Measurements from ENCODE around the gene NR6A1.
"Not testable (repeated sequence)": the region's sequence is repeated elsewhere in the genome, so short reads cannot be mapped to it uniquely, and the experiment has no call there.

Gene NR6A1

GRCh38 chr9:124623966-124624734 lies 147.0 kb downstream of the NR6A1 start:
- H3K9me3 ChIP-seq (ENCODE audit: low read length): peaks cover 3% of the 10 kb centered on the region
- no peaks in the 10 kb centered on the region for H3K4me1 ChIP-seq (ENCODE audit: insufficient read depth, low read length)
- no peaks in the 10 kb centered on the region for H3K36me3 ChIP-seq (ENCODE audit: insufficient read depth, low read length)
- no peaks in the 10 kb centered on the region for H3K27me3 ChIP-seq (ENCODE audit: insufficient read depth, low read length)
- no peak overlapping the region for H2AFZ ChIP-seq (ENCODE audit: low read depth, low read length)
- H3K4me3 ChIP-seq (ENCODE audit: low read length): no peak overlapping the region

GRCh38 chr9:124622882-124623281 lies 148.2 kb downstream of the NR6A1 start:
- Histone ChIP-seq H3K4me3 (ENCODE audit: low read length) (no peak overlapping the region), H3K4me1 (ENCODE audit: insufficient read depth, low read length) (no peaks in the 10 kb centered on the region), H3K9me3 (ENCODE audit: low read length) (peaks cover 3% of the 10 kb centered on the region), H2AFZ (ENCODE audit: low read depth, low read length) (no peak overlapping the region), H3K36me3 (ENCODE audit: insufficient read depth, low read length) (no peaks in the 10 kb centered on the region), H3K27me3 (ENCODE audit: insufficient read depth, low read length) (no peaks in the 10 kb centered on the region)

- no peak overlapping the region for H2AFZ ChIP-seq (ENCODE audit: low read depth, low read length)
- H3K4me1 ChIP-seq (ENCODE audit: insufficient read depth, low read length): peaks cover 3% of the 10 kb centered on the region
- peaks cover 3% of the 10 kb centered on the region for H3K9me3 ChIP-seq (ENCODE audit: low read length)
- H3K27me3 ChIP-seq (ENCODE audit: insufficient read depth, low read length): no peaks in the 10 kb centered on the region
- no peak overlapping the region for H3K4me3 ChIP-seq (ENCODE audit: low read length)
- no peaks in the 10 kb centered on the region for H3K36me3 ChIP-seq (ENCODE audit: insufficient read depth, low read length)
These were observed 149.5 kb downstream of the NR6A1 start for GRCh38 chr9:124621371-124622328.

GRCh38 chr9:124618476-124618875 lies 152.6 kb downstream of the NR6A1 start:
- no peaks in the 10 kb centered on the region for H3K27me3 ChIP-seq (ENCODE audit: insufficient read depth, low read length)
- no peaks in the 10 kb centered on the region for H3K36me3 ChIP-seq (ENCODE audit: insufficient read depth, low read length)
- H3K4me3 ChIP-seq (ENCODE audit: low read length): no peak overlapping the region
- peaks cover 3% of the 10 kb centered on the region for H3K4me1 ChIP-seq (ENCODE audit: insufficient read depth, low read length)
- no peak overlapping the region for H2AFZ ChIP-seq (ENCODE audit: low read depth, low read length)
- H3K9me3 ChIP-seq (ENCODE audit: low read length): no peaks in the 10 kb centered on the region

GRCh38 chr9:124617477-124618141 lies 153.5 kb downstream of the NR6A1 start:
- no peaks in the 10 kb centered on the region for H3K27me3 ChIP-seq (ENCODE audit: insufficient read depth, low read length)
- no peaks in the 10 kb centered on the region for H3K9me3 ChIP-seq (ENCODE audit: low read length)
- H3K4me3 ChIP-seq (ENCODE audit: low read length): no peak overlapping the region
- H2AFZ ChIP-seq (ENCODE audit: low read depth, low read length): no peak overlapping the region
- peaks cover 3% of the 10 kb centered on the region for H3K4me1 ChIP-seq (ENCODE audit: insufficient read depth, low read length)
- no peaks in the 10 kb centered on the region for H3K36me3 ChIP-seq (ENCODE audit: insufficient read depth, low read length)

GRCh38 chr9:124616961-124617360 lies 154.2 kb downstream of the NR6A1 start:
- no peaks in the 10 kb centered on the region for H3K9me3 ChIP-seq (ENCODE audit: low read length)
- H3K36me3 ChIP-seq (ENCODE audit: insufficient read depth, low read length): no peaks in the 10 kb centered on the region
- H3K27me3 ChIP-seq (ENCODE audit: insufficient read depth, low read length): no peaks in the 10 kb centered on the region
- H2AFZ ChIP-seq (ENCODE audit: low read depth, low read length): no peak overlapping the region
- H3K4me1 ChIP-seq (ENCODE audit: insufficient read depth, low read length): peaks cover 3% of the 10 kb centered on the region
- no peak overlapping the region for H3K4me3 ChIP-seq (ENCODE audit: low read length)

- not testable (repeated sequence) for H2AFZ ChIP-seq (ENCODE audit: low read depth, low read length); H3K4me1 ChIP-seq (ENCODE audit: insufficient read depth, low read length); H3K9me3 ChIP-seq (ENCODE audit: low read length); H3K36me3 ChIP-seq (ENCODE audit: insufficient read depth, low read length); H3K4me3 ChIP-seq (ENCODE audit: low read length); H3K27me3 ChIP-seq (ENCODE audit: insufficient read depth, low read length)
These were observed 155.3 kb downstream of the NR6A1 start for GRCh38 chr9:124615840-124616239.

GRCh38 chr9:124615100-124615742 lies 155.9 kb downstream of the NR6A1 start:
- Histone ChIP-seq H3K27me3 (ENCODE audit: insufficient read depth, low read length) (no peaks in the 10 kb centered on the region), H2AFZ (ENCODE audit: low read depth, low read length) (no peak overlapping the region), H3K9me3 (ENCODE audit: low read length) (no peaks in the 10 kb centered on the region), H3K4me1 (ENCODE audit: insufficient read depth, low read length) (peaks cover 3% of the 10 kb centered on the region), H3K4me3 (ENCODE audit: low read length) (no peak overlapping the region), H3K36me3 (ENCODE audit: insufficient read depth, low read length) (no peaks in the 10 kb centered on the region)

- Histone ChIP-seq H3K27me3 (ENCODE audit: insufficient read depth, low read length) (no peaks in the 10 kb centered on the region), H3K36me3 (ENCODE audit: insufficient read depth, low read length) (no peaks in the 10 kb centered on the region)
These were observed 157.3 kb downstream of the NR6A1 start for GRCh38 chr9:124613849-124614248.

GRCh38 chr9:124611106-124611505 lies 160.0 kb downstream of the NR6A1 start:
- Histone ChIP-seq H2AFZ (ENCODE audit: low read depth, low read length) (no peak overlapping the region), H3K36me3 (ENCODE audit: insufficient read depth, low read length) (no peaks in the 10 kb centered on the region), H3K9me3 (ENCODE audit: low read length) (no peaks in the 10 kb centered on the region), H3K4me3 (ENCODE audit: low read length) (no peak overlapping the region), H3K27me3 (ENCODE audit: insufficient read depth, low read length) (no peaks in the 10 kb centered on the region), H3K4me1 (ENCODE audit: insufficient read depth, low read length) (no peaks in the 10 kb centered on the region)

More at GRCh38 chr9:124613849-124614248, 157.3 kb downstream of the NR6A1 start:
- no peaks in the 10 kb centered on the region for H3K9me3 ChIP-seq (ENCODE audit: low read length)
- H2AFZ ChIP-seq (ENCODE audit: low read depth, low read length): no peak overlapping the region
- H3K4me1 ChIP-seq (ENCODE audit: insufficient read depth, low read length): peaks cover 3% of the 10 kb centered on the region
- H3K4me3 ChIP-seq (ENCODE audit: low read length): no peak overlapping the region

GRCh38 chr9:124606027-124606426 lies 165.1 kb downstream of the NR6A1 start:
- H3K36me3 ChIP-seq (ENCODE audit: insufficient read depth, low read length): no peaks in the 10 kb centered on the region
- H2AFZ ChIP-seq (ENCODE audit: low read depth, low read length): no peak overlapping the region
- H3K4me3 ChIP-seq (ENCODE audit: low read length): no peak overlapping the region
- no peaks in the 10 kb centered on the region for H3K27me3 ChIP-seq (ENCODE audit: insufficient read depth, low read length)
- no peaks in the 10 kb centered on the region for H3K4me1 ChIP-seq (ENCODE audit: insufficient read depth, low read length)
- H3K9me3 ChIP-seq (ENCODE audit: low read length): no peaks in the 10 kb centered on the region

- Histone ChIP-seq H3K27me3 (ENCODE audit: insufficient read depth, low read length) (no peaks in the 10 kb centered on the region), H3K4me3 (ENCODE audit: low read length) (no peak overlapping the region), H3K36me3 (ENCODE audit: insufficient read depth, low read length) (no peaks in the 10 kb centered on the region), H3K4me1 (ENCODE audit: insufficient read depth, low read length) (no peaks in the 10 kb centered on the region), H3K9me3 (ENCODE audit: low read length) (no peaks in the 10 kb centered on the region), H2AFZ (ENCODE audit: low read depth, low read length) (no peak overlapping the region)
These were observed 165.9 kb downstream of the NR6A1 start for GRCh38 chr9:124605258-124605657.
